ENCODE measurements around the gene APOL1.
A peak's percentile ranks its signal among the peaks of the same experiment; 100 is the strongest.

Gene APOL1

GRCh38 chr22:36297568-36297967, 44.6 kb downstream of the APOL1 start:
- no peak for TF ChIP-seq CTCF (IDR thresholded peaks at IDR 0.05; ENCODE audit: low read depth, low read length)
- DNase-seq (ENCODE audit: extremely low read depth, low read depth), result no peak

- no peak for DNase-seq (ENCODE audit: extremely low read depth, low read depth)
- TF ChIP-seq CTCF (IDR thresholded peaks at IDR 0.05; ENCODE audit: low read depth, low read length), result no peak
These were observed 45.2 kb downstream of the APOL1 start for GRCh38 chr22:36298118-36298517.

- no peak for TF ChIP-seq CTCF (IDR thresholded peaks at IDR 0.05; ENCODE audit: low read depth, low read length)
- DNase-seq (ENCODE audit: extremely low read depth, low read depth), result no peak
These were observed 45.7 kb downstream of the APOL1 start for GRCh38 chr22:36298601-36299000.

GRCh38 chr22:36299295-36299694, 46.4 kb downstream of the APOL1 start:
- DNase-seq (ENCODE audit: extremely low read depth, low read depth), result no peak
- no peak for TF ChIP-seq CTCF (IDR thresholded peaks at IDR 0.05; ENCODE audit: low read depth, low read length)

GRCh38 chr22:36299911-36300310, 47.0 kb downstream of the APOL1 start:
- no peak for DNase-seq (ENCODE audit: extremely low read depth, low read depth)
- no peak for TF ChIP-seq CTCF (IDR thresholded peaks at IDR 0.05; ENCODE audit: low read depth, low read length)

- TF ChIP-seq CTCF (IDR thresholded peaks at IDR 0.05; ENCODE audit: low read depth, low read length), result no peak
- no peak for DNase-seq (ENCODE audit: extremely low read depth, low read depth)
These were observed 47.7 kb downstream of the APOL1 start for GRCh38 chr22:36300396-36301212.

GRCh38 chr22:36301384-36301828, 48.5 kb downstream of the APOL1 start:
- peak; percentile 94 for TF ChIP-seq CTCF (IDR thresholded peaks at IDR 0.05; ENCODE audit: low read depth, low read length)
- DNase-seq (ENCODE audit: extremely low read depth, low read depth), result peak; percentile 24

Measured in AG09319 (cell line).